B cell (primary cell): Measurements from ENCODE around the gene KHK. TPM values are rescaled to one million over a fixed set of nuclear protein-coding genes. Genes with fewer than 3 reads are reported as not detected.

ENCODE experiments used
- ATAC-seq: fragments of 200-7000 bp; cut with Tn5 transposase; one replicate; pipeline ENCODE4 v1.10.0; 2021; ENCODE audit warnings: low read depth, mild to moderate bottlenecking, moderate number of reproducible peaks, moderate library complexity
- CTCF ChIA-PET: fragments of 350-600 bp; sonication (Branson Sonifier 250); formaldehyde crosslinking; loops from one replicate; lab custom pipeline; 2021; ENCODE audit warnings: antibody characterized with exemption, inconsistent platforms; lab: Charles Lee
- POLR2A ChIA-PET: fragments of 350-600 bp; sonication (Branson Sonifier 250); formaldehyde crosslinking; loops from one replicate; lab custom pipeline; 2021; ENCODE audit warnings: antibody characterized with exemption; lab: Charles Lee
- DNase-seq: peaks from one replicate; pipeline ENCODE4 v3.0.0; 2013
- H2AFZ ChIP-seq: 2 replicates; pipeline ENCODE4 v1.6.1; 2012; ENCODE audit warnings: mild to moderate bottlenecking, low read depth, low read length; ENCODE audit not compliant: insufficient read depth, poor library complexity, severe bottlenecking
- H3K27ac ChIP-seq, 2 donors: 1 replicate in 1 of 2; 2 replicates in 1 of 2; pipeline ENCODE4 v1.5.1; 2012 to 2013; ENCODE audit warnings: low read length in 2 of 2, mild to moderate bottlenecking in 2 of 2, moderate library complexity in 1 of 2
- H3K27me3 ChIP-seq, 4 experiments: fragments of 200-600 bp in 1 of 4; sonication (generic) in 1 of 4; replicated peaks in 1 of 4; 1 replicate in 2 of 4; 2 replicates in 2 of 4; pipeline versions ENCODE4 v1.6.1 to v1.7.0; 2013 to 2016; ENCODE audit warnings: low read length in 3 of 4, mild to moderate bottlenecking in 2 of 4, mixed read lengths in 1 of 4, moderate library complexity in 1 of 4; ENCODE audit not compliant: insufficient read depth in 4 of 4, control insufficient read depth in 3 of 4; ENCODE audit errors: control extremely low read depth in 1 of 4
- H3K36me3 ChIP-seq, 2 experiments: replicated peaks in 1 of 2; 1 replicate in 1 of 2; 2 replicates in 1 of 2; pipeline versions ENCODE4 v1.6.1 to v1.7.1; 2013; ENCODE audit warnings: low read length in 1 of 2; ENCODE audit not compliant: insufficient read depth in 2 of 2, control insufficient read depth in 1 of 2; ENCODE audit errors: control extremely low read depth in 1 of 2, extremely low read depth in 1 of 2
- H3K4me1 ChIP-seq, 2 donors: fragments of 200-600 bp in 1 of 2; sonication (generic) in 1 of 2; 1 replicate in 1 of 2; 2 replicates in 1 of 2; pipeline versions ENCODE4 v1.5.1 to v1.6.1; 2013 to 2017; ENCODE audit warnings: low read length in 2 of 2; ENCODE audit not compliant: control insufficient read depth in 2 of 2, insufficient read depth in 2 of 2
- H3K4me2 ChIP-seq: replicated peaks from 2 replicates; pipeline ENCODE3; 2012; ENCODE audit warnings: mild to moderate bottlenecking, low read depth, low read length; ENCODE audit not compliant: poor library complexity, severe bottlenecking
- H3K4me3 ChIP-seq, 5 experiments: fragments of 200-600 bp in 1 of 5; sonication (generic) in 1 of 5; 1 replicate in 3 of 5; 2 replicates in 2 of 5; pipeline versions ENCODE4 v1.5.1 to v1.7.0; 2011 to 2016; ENCODE audit warnings: low read length in 4 of 5, mild to moderate bottlenecking in 4 of 5, low read depth in 2 of 5, control low read depth in 1 of 5, moderate library complexity in 1 of 5; ENCODE audit not compliant: insufficient read depth in 1 of 5; ENCODE audit errors: control extremely low read depth in 1 of 5, extremely low read depth in 1 of 5
- H3K79me2 ChIP-seq: fragments of 200-600 bp; sonication (generic); one replicate; pipeline ENCODE4 v1.6.0; 2016; ENCODE audit warnings: low read length; ENCODE audit not compliant: control insufficient read depth, insufficient read depth
- H3K9ac ChIP-seq: fragments of 200-600 bp; sonication (generic); 2 replicates; pipeline ENCODE4 v1.6.1; 2017; ENCODE audit warnings: mild to moderate bottlenecking, low read length, moderate library complexity
- H3K9me3 ChIP-seq, 3 donors: one replicate each; pipeline versions ENCODE4 v1.6.1 to v1.7.1; 2013; ENCODE audit warnings: low read length in 2 of 3; ENCODE audit not compliant: control insufficient read depth in 2 of 3, insufficient read depth in 1 of 3; ENCODE audit errors: control extremely low read depth in 1 of 3
- H4K20me1 ChIP-seq: 2 replicates; pipeline ENCODE4 v1.6.0; 2012; ENCODE audit warnings: mild to moderate bottlenecking, low read length; ENCODE audit not compliant: insufficient read depth, control insufficient read depth, poor library complexity, severe bottlenecking
- H3K27ac Mint-ChIP-seq: one replicate; pipeline ENCODE4 v1.8.0; 2021; ENCODE audit warnings: mixed read lengths
- H3K27me3 Mint-ChIP-seq: one replicate; pipeline ENCODE4 v1.8.0; 2021; ENCODE audit warnings: mixed read lengths
- H3K4me1 Mint-ChIP-seq: one replicate; pipeline ENCODE4 v1.8.0; 2021; ENCODE audit warnings: mixed read lengths
- H3K4me3 Mint-ChIP-seq: one replicate; pipeline ENCODE4 v1.8.0; 2021; ENCODE audit warnings: mixed read lengths
- H3K9me3 Mint-ChIP-seq: one replicate; pipeline ENCODE4 v1.8.0; 2022; ENCODE audit warnings: mixed read lengths; ENCODE audit not compliant: insufficient read depth
- EZH2 ChIP-seq: IDR thresholded peaks from 2 replicates; pipeline ENCODE4 v1.6.1; 2012; ENCODE audit warnings: borderline replicate concordance, low read depth, mild to moderate bottlenecking, moderate library complexity, low read length; ENCODE audit not compliant: insufficient read depth, poor library complexity, severe bottlenecking
- WGBS: methylation state at CpG from one replicate; pipeline ENCODE4 v1.1.5; 2013; ENCODE audit warnings: missing lambda C conversion rate; ENCODE audit not compliant: insufficient coverage; 5-methylcytosine and 5-hydroxymethylcytosine counted together
- intact Hi-C: fragments of 100-400 bp; cut with micrococcal nuclease; formaldehyde crosslinking; loops from one replicate; pipeline ENCODE4 v1.10.0; 2022
- polyA plus RNA-seq: library from polyadenylated mRNA; depleted of rRNA; stranded (reverse); fragments of >200 nt; gene quantifications from 2 replicates; pipeline ENCODE4 v1.2.3, GENCODE V29; 2012
- total RNA-seq, 2 donors: library from RNA; stranded (reverse); fragments of 120-200 nt in 1 of 2; gene quantifications; 1 replicate in 1 of 2; 2 replicates in 1 of 2; pipeline versions ENCODE4 v1.2.3 to v1.2.4, GENCODE V29; 2013 to 2022
- TF ChIP-seq, protein P1 (sequence below): fragments of 200-600 bp; IDR thresholded peaks from one replicate; pipeline ENCODE4 v1.8.0; 2022; ENCODE audit warnings: antibody characterized with exemption, mild to moderate bottlenecking

The KHK gene
- total and polyA plus RNA-seq, 2 donors (not counting 1 experiment from before 2014, with no cell fraction given): 3.3 to 4.0 TPM

DNA sequence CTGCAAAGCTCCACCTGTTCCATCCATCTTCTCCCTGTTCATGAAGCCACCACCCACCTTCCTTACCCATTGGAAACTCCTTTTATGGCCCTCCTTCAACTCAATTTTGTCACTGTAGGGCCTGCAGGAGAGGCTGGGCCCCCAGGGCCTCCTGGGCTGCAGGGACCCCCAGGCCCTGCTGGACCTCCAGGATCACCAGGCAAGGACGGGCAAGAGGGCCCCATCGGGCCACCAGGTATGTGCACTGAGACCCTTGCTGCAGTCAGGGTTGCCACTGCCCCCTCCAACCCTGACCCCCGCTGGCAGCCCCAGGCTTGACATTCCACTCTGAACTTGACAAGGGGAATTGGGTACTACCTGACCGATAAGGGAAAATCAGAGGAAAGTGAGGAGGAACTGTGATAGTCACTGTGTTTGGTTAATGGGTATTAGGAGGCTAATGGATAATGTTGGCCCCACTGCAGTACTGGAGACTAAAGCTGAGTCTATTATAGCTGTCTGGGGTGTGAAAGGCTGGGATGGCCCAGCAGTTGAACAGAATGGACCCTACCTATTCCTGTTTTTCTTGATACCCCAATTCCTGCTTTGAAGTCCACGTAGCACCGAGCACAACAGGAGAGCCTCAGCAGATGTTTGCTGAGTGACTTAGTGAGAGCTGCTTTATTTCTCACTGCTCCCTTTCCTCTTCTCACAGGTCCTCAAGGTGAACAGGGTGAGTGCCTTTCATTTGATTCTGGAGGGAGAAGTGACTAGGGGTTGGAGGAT is 2.1 kb upstream of the KHK start:
- Histone ChIP-seq H3K27ac (no peak overlapping the region), H3K4me1 (peaks cover 26 to 38% of the 10 kb centered on the region in 2 donors), H3K9ac (no peak overlapping the region), H3K36me3 (no peaks in the 10 kb centered on the region), H3K9me3 (no peaks in the 10 kb centered on the region), H3K79me2 (peaks cover 4% of the 10 kb centered on the region), H3K4me3 (no peak overlapping the region), H2AFZ (no peak overlapping the region), H3K27me3 (peaks cover 0 to 4% (median under 1%) of the 10 kb centered on the region in 4 experiments), H4K20me1 (no peaks in the 10 kb centered on the region), H3K4me2 (no peak overlapping the region)
- ChIA-PET CTCF (interaction anchor here (0.6 to 4.7 kb wide), 5 partner anchors 11 to 195 kb away, joined by 3 to 27 read pairs (median 3); partner anchors contain the start of gene AGBL5), POLR2A (interaction anchor here (1.2 kb wide), 1 partner anchor 33 kb away, joined by 3 read pairs; the partner anchor contains the start of gene AGBL5)
- 98% methylated on average over 4 of the region's 6 CpGs for WGBS
- Mint-ChIP-seq H3K27ac (peak overlapping the region; percentile 46), H3K4me3 (peak overlapping the region; percentile 91), H3K9me3 (no peaks in the 10 kb centered on the region), H3K4me1 (peaks cover 28% of the 10 kb centered on the region), H3K27me3 (no peaks in the 10 kb centered on the region)
- TF ChIP-seq EZH2: no peak
- TF ChIP-seq, protein P1, sequence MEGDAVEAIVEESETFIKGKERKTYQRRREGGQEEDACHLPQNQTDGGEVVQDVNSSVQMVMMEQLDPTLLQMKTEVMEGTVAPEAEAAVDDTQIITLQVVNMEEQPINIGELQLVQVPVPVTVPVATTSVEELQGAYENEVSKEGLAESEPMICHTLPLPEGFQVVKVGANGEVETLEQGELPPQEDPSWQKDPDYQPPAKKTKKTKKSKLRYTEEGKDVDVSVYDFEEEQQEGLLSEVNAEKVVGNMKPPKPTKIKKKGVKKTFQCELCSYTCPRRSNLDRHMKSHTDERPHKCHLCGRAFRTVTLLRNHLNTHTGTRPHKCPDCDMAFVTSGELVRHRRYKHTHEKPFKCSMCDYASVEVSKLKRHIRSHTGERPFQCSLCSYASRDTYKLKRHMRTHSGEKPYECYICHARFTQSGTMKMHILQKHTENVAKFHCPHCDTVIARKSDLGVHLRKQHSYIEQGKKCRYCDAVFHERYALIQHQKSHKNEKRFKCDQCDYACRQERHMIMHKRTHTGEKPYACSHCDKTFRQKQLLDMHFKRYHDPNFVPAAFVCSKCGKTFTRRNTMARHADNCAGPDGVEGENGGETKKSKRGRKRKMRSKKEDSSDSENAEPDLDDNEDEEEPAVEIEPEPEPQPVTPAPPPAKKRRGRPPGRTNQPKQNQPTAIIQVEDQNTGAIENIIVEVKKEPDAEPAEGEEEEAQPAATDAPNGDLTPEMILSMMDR: no peak
- ATAC-seq (no peak), DNase-seq (no peak)
- intact Hi-C loops: loop anchor here (5.0 to 10.0 kb wide), 4 partner anchors 122 to 1790 kb away; partner anchors contain the start of genes ASXL2, CENPA and TRMT61B
